Prostate gland (tissue), 2 donors: ENCODE measurements around the gene ECT2L.

ENCODE experiments used
- POLR2A ChIP-seq: fragments of 450-650 bp; IDR thresholded peaks from one replicate; pipeline ENCODE4 v1.6.1; 2016; ENCODE audit warnings: antibody characterized with exemption, mild to moderate bottlenecking
- TF ChIP-seq, protein P1 (sequence below), 4 experiments: fragments of 200-600 bp in 2 of 4; fragments of 450-650 bp in 2 of 4; sonication (generic) in 2 of 4; IDR thresholded peaks; 1 replicate in 3 of 4; 2 replicates in 1 of 4; pipeline ENCODE4 v1.5.1; 2016 to 2019; ENCODE audit warnings: antibody characterized with exemption in 4 of 4, mild to moderate bottlenecking in 2 of 4, moderate library complexity in 2 of 4

DNA sequence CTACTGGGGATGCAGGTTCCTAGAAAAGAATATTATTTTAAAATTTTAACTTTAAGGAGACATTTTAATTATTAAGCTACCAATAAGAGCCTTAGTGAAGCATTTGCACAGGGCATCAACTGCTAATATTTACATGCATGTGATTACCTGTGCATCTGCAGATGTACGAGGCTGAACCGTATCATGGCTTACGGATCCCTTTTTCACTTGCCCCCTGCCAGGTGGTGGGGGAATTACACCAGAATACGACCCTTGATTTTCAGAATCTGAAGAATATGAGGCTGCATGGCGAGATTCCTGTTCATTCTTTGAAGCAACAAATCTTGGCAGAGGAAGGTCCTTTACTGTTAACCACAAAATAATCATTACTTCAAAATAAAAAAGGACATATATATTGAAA is 149.5 kb downstream of the ECT2L start:
- TF ChIP-seq, protein P1, sequence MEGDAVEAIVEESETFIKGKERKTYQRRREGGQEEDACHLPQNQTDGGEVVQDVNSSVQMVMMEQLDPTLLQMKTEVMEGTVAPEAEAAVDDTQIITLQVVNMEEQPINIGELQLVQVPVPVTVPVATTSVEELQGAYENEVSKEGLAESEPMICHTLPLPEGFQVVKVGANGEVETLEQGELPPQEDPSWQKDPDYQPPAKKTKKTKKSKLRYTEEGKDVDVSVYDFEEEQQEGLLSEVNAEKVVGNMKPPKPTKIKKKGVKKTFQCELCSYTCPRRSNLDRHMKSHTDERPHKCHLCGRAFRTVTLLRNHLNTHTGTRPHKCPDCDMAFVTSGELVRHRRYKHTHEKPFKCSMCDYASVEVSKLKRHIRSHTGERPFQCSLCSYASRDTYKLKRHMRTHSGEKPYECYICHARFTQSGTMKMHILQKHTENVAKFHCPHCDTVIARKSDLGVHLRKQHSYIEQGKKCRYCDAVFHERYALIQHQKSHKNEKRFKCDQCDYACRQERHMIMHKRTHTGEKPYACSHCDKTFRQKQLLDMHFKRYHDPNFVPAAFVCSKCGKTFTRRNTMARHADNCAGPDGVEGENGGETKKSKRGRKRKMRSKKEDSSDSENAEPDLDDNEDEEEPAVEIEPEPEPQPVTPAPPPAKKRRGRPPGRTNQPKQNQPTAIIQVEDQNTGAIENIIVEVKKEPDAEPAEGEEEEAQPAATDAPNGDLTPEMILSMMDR (IDR thresholded peaks at IDR 0.05) = no peak
- no peak for TF ChIP-seq POLR2A
